HG02840 (cell line): ENCODE measurements around the gene KLHL9.
A peak's percentile ranks its signal among the peaks of the same experiment; 100 is the strongest.

ENCODE experiments used
- ATAC-seq: cut with Tn5 transposase; IDR thresholded peaks from one replicate; pipeline ENCODE4 v1.9.1; 2021; ENCODE audit warnings: mild to moderate bottlenecking, moderate library complexity, moderate number of reproducible peaks; ENCODE audit not compliant: unreplicated experiment, low FRiP score

Gene KLHL9

GRCh38 chr9:21317956-21318923 is 17.0 kb downstream of the KLHL9 start:
- peak; percentile 68 for ATAC-seq

GRCh38 chr9:21316860-21317259 is 18.3 kb downstream of the KLHL9 start:
- ATAC-seq: no peak

- ATAC-seq: no peak
Observed at GRCh38 chr9:21316032-21316842, 19.0 kb downstream of the KLHL9 start.

- ATAC-seq: no peak
Observed at GRCh38 chr9:21314152-21314551, 21.1 kb downstream of the KLHL9 start.

GRCh38 chr9:21311889-21312288 is 23.3 kb downstream of the KLHL9 start:
- ATAC-seq: no peak

GRCh38 chr9:21305213-21305612 is 30.0 kb downstream of the KLHL9 start, which contains the start of gene IFNA5:
Gene IFNA5, minus strand, starts transcription at chr9:21305313. Its CDS starts 57 bp downstream, at chr9:21305256.
- ATAC-seq: no peak

- no peak for ATAC-seq
Observed at GRCh38 chr9:21295992-21296391, 39.2 kb downstream of the KLHL9 start.

- peak; percentile 74 for ATAC-seq
Observed at GRCh38 chr9:21294904-21295538, 40.2 kb downstream of the KLHL9 start.

- no peak for ATAC-seq
Observed at GRCh38 chr9:21294364-21294774, 40.8 kb downstream of the KLHL9 start.

- ATAC-seq: no peak
Observed at GRCh38 chr9:21289848-21290247, 45.4 kb downstream of the KLHL9 start.

- ATAC-seq: no peak
Observed at GRCh38 chr9:21287280-21287679, 47.9 kb downstream of the KLHL9 start.

- ATAC-seq: no peak
Observed at GRCh38 chr9:21286659-21287058, 48.5 kb downstream of the KLHL9 start.

GRCh38 chr9:21286099-21286498 is 49.1 kb downstream of the KLHL9 start:
- no peak for ATAC-seq

GRCh38 chr9:21281275-21281674 is 53.9 kb downstream of the KLHL9 start:
- ATAC-seq: no peak
